HEK293 (cell line): ENCODE results near the gene THPO.

Experiments used
- CTCF ChIP-seq: fragments of 450-650 bp; formaldehyde crosslinking; IDR thresholded peaks from 2 replicates; pipeline ENCODE4 v1.5.1; 2016; ENCODE audit warnings: missing biosample characterization, missing genetic modification characterization
- GFI1B ChIP-seq: fragments of 450-650 bp; formaldehyde crosslinking; IDR thresholded peaks from 2 replicates; pipeline ENCODE4 v1.5.1; 2016; ENCODE audit warnings: missing biosample characterization, missing genetic modification characterization
- GLI4 ChIP-seq: fragments of 450-650 bp; formaldehyde crosslinking; IDR thresholded peaks from 2 replicates; pipeline ENCODE4 v1.5.1; 2016; ENCODE audit warnings: missing biosample characterization, missing genetic modification characterization
- REST ChIP-seq: fragments of 450-650 bp; formaldehyde crosslinking; IDR thresholded peaks from 2 replicates; pipeline ENCODE4 v1.5.1; 2016; ENCODE audit warnings: missing biosample characterization, missing genetic modification characterization
- ZBTB26 ChIP-seq: fragments of 450-650 bp; formaldehyde crosslinking; optimal IDR thresholded peaks from 2 replicates; pipeline ENCODE3; 2016; ENCODE audit warnings: missing biosample characterization, mild to moderate bottlenecking, missing genetic modification characterization
- ZNF423 ChIP-seq: fragments of 450-650 bp; formaldehyde crosslinking; IDR thresholded peaks from 2 replicates; pipeline ENCODE4 v1.5.1; 2016; ENCODE audit warnings: missing biosample characterization, missing genetic modification characterization

- TF ChIP-seq CTCF (tag by site-specific recombination) (no peak), ZNF423 (tag by site-specific recombination) (no peak), REST (tag by site-specific recombination) (no peak), GLI4 (tag by site-specific recombination) (no peak), ZBTB26 (tag by site-specific recombination) (no peak), GFI1B (tag by site-specific recombination) (no peak)
Measured at GRCh38 chr3:184386047-184386806, 8.2 kb upstream of the THPO start.
